HG02763 (cell line): ENCODE data around the gene QRICH1.

Experiments used
- ATAC-seq: cut with Tn5 transposase; IDR thresholded peaks from one replicate; pipeline ENCODE4 v1.9.1; 2021; ENCODE audit warnings: mild to moderate bottlenecking, moderate library complexity; ENCODE audit not compliant: unreplicated experiment

The QRICH1 gene

GRCh38 chr3:49035281-49035680 lies 58.6 kb downstream of the QRICH1 start:
- ATAC-seq: no peak

GRCh38 chr3:49034650-49035049 lies 59.2 kb downstream of the QRICH1 start:
- no peak for ATAC-seq

GRCh38 chr3:49032646-49033304 lies 61.1 kb downstream of the QRICH1 start:
- no peak for ATAC-seq

GRCh38 chr3:49030321-49030720 lies 63.5 kb downstream of the QRICH1 start:
- no peak for ATAC-seq

- ATAC-seq: no peak
Observed at GRCh38 chr3:49029563-49029884, 64.3 kb downstream of the QRICH1 start.

- peak; percentile 91 for ATAC-seq
Observed at GRCh38 chr3:49028673-49029562, 65.0 kb downstream of the QRICH1 start, which contains the start of gene IMPDH2. IMPDH2 (minus strand) TSS chr3:49029398; CDS start chr3:49029350, 48 bp downstream.

GRCh38 chr3:49028298-49028672 lies 65.6 kb downstream of the QRICH1 start:
- no peak for ATAC-seq

GRCh38 chr3:49027634-49028033 lies 66.2 kb downstream of the QRICH1 start:
- no peak for ATAC-seq

- no peak for ATAC-seq
Observed at GRCh38 chr3:49026536-49026935, 67.3 kb downstream of the QRICH1 start.

- no peak for ATAC-seq
Observed at GRCh38 chr3:49025793-49026520, 67.9 kb downstream of the QRICH1 start.

- no peak for ATAC-seq
Observed at GRCh38 chr3:49025005-49025792, 68.7 kb downstream of the QRICH1 start.

GRCh38 chr3:49024449-49024848 lies 69.4 kb downstream of the QRICH1 start:
- ATAC-seq: no peak

- ATAC-seq: no peak
Observed at GRCh38 chr3:49023775-49024174, 70.1 kb downstream of the QRICH1 start.

- no peak for ATAC-seq
Observed at GRCh38 chr3:49022688-49023171, 71.1 kb downstream of the QRICH1 start.

- peak; percentile 58 for ATAC-seq
Observed at GRCh38 chr3:49021813-49022687, 71.8 kb downstream of the QRICH1 start, which contains the start of gene NDUFAF3. NDUFAF3 (plus strand) TSS chr3:49022121; CDS start chr3:49022145, 24 bp downstream.

- ATAC-seq: peak; percentile 56
Observed at GRCh38 chr3:49021213-49021812, 72.6 kb downstream of the QRICH1 start.

GRCh38 chr3:49020330-49021212 lies 73.3 kb downstream of the QRICH1 start:
- ATAC-seq: peak; percentile 2

GRCh38 chr3:49019941-49020329 lies 73.9 kb downstream of the QRICH1 start:
- ATAC-seq: no peak
